Measurements from ENCODE around the gene MRPL50.

Gene MRPL50

DNA sequence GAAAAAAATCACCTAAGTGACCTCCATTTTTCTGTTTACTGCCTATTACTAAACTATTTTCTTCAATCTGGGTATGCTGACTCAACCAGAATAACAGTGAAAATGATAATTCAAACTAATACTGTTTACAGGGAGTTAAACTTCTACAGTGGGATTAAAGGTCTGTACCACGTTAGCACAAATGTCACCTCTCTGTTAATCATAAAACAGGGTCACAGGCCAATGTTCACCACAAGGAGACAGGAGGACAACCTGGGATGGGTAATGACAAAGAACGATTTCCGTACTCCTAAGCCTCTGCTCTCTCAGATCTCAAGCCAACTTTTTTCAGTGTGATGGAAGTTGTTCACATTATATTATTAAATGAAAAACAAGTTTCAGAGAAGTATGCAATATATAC, 34.8 kb upstream of the MRPL50 start:
- no peak overlapping the region for H3K27ac ChIP-seq
- H3K9me3 ChIP-seq (ENCODE audit: severe bottlenecking): no peaks in the 10 kb centered on the region
- TF ChIP-seq, protein P1, sequence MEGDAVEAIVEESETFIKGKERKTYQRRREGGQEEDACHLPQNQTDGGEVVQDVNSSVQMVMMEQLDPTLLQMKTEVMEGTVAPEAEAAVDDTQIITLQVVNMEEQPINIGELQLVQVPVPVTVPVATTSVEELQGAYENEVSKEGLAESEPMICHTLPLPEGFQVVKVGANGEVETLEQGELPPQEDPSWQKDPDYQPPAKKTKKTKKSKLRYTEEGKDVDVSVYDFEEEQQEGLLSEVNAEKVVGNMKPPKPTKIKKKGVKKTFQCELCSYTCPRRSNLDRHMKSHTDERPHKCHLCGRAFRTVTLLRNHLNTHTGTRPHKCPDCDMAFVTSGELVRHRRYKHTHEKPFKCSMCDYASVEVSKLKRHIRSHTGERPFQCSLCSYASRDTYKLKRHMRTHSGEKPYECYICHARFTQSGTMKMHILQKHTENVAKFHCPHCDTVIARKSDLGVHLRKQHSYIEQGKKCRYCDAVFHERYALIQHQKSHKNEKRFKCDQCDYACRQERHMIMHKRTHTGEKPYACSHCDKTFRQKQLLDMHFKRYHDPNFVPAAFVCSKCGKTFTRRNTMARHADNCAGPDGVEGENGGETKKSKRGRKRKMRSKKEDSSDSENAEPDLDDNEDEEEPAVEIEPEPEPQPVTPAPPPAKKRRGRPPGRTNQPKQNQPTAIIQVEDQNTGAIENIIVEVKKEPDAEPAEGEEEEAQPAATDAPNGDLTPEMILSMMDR (IDR thresholded peaks at IDR 0.05; ENCODE audit: low read depth, low read length): no peak
- H3K4me3 ChIP-seq (ENCODE audit: low read depth, low read length): no peak overlapping the region
- no peaks in the 10 kb centered on the region for H3K36me3 ChIP-seq
- DNase-seq: no peak
- no peaks in the 10 kb centered on the region for H3K27me3 ChIP-seq (ENCODE audit: insufficient read depth, low read depth, severe bottlenecking)

DNA sequence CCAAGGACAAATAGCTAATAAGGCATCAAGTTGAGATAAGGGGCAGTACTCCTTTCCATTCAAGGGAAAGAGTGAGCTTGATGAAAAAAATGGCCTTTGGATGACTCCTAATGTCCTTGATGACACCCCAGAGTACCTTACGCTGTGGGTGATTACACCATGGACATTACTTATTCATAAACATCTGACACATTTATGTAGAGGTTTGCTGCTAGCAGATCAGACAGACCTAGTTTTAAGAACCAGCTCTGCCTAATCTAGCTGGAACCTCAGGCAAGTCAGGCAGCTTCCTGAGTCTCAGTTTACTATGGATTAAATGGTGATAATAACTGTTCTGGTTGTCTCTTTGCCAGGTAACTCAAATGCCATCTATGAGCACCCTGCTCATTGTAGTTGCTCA, 34.3 kb upstream of the MRPL50 start:
- Histone ChIP-seq H3K27me3 (ENCODE audit: insufficient read depth, low read depth, severe bottlenecking) (no peaks in the 10 kb centered on the region), H3K4me3 (ENCODE audit: low read depth, low read length) (no peak overlapping the region), H3K27ac (no peak overlapping the region), H3K36me3 (no peaks in the 10 kb centered on the region), H3K9me3 (ENCODE audit: severe bottlenecking) (no peaks in the 10 kb centered on the region)
- no peak for DNase-seq
- TF ChIP-seq, protein P1 (IDR thresholded peaks at IDR 0.05; ENCODE audit: low read depth, low read length): no peak

DNA sequence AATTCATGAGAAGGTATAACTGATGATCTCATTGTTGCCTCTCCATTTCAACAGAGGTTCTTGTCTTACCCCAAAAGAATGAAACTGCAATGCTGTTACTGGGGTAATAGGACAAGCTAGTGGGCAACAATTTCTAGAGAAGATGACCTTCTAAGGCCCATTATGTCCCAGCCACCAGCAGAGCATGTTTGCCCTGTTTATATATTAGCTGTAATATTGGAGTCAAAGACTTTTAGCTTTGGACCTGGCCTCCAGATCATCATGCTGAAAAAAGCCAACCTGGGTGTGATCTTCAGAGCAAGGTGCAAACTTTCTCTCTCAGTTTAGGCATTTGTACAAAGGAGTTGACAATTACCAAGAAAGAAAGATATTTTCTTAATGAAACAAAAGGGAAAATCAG, 33.8 kb upstream of the MRPL50 start:
- no peaks in the 10 kb centered on the region for H3K27me3 ChIP-seq (ENCODE audit: insufficient read depth, low read depth, severe bottlenecking)
- H3K4me3 ChIP-seq (ENCODE audit: low read depth, low read length): no peak overlapping the region
- no peaks in the 10 kb centered on the region for H3K9me3 ChIP-seq (ENCODE audit: severe bottlenecking)
- DNase-seq: no peak
- H3K27ac ChIP-seq: no peak overlapping the region
- TF ChIP-seq, protein P1 (IDR thresholded peaks at IDR 0.05; ENCODE audit: low read depth, low read length): no peak
- no peaks in the 10 kb centered on the region for H3K36me3 ChIP-seq

DNA sequence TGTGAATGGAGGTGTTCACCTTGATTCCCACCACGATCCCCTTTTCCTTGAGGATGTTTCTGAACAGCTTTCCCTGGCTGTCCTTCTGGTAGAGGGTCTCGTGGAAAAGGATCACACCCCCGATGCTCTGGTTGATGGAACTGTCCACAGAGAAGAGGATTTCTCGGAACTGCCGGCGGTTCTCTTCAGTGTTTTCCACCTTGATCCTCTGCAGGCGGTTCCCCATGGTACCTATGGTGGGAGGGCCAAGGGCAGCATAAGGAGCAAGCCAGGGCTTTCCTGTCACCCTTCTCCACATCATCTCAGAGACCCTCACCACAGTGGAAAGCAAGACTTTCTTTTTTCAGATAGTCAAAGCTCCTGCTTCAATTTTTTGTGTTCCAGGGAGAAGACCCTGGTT, 31.3 kb upstream of the MRPL50 start:
- H3K27me3 ChIP-seq (ENCODE audit: insufficient read depth, low read depth, severe bottlenecking): no peaks in the 10 kb centered on the region
- no peak for DNase-seq
- TF ChIP-seq, protein P1 (IDR thresholded peaks at IDR 0.05; ENCODE audit: low read depth, low read length): no peak
- H3K27ac ChIP-seq: no peak overlapping the region
- no peaks in the 10 kb centered on the region for H3K9me3 ChIP-seq (ENCODE audit: severe bottlenecking)
- H3K36me3 ChIP-seq: no peaks in the 10 kb centered on the region
- no peak overlapping the region for H3K4me3 ChIP-seq (ENCODE audit: low read depth, low read length)

DNA sequence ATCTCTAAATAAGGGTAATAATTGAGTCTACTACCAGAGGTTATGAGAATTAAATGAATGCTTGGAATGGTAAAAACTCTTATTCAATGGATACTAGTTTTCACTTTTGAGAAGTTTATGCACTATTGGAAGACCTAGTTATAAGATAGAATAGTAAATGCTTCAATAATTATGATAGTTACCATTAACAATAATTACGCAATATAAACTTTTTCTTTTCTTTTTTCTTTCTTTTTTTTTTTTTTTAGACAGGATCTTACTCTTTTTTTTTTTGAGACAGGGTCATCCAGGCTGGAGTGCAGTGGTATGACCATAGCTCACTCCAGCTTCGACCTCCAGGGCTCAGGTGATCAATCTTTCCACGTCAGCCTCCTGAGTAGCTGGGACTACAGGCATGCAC, 30.5 kb upstream of the MRPL50 start:
- Histone ChIP-seq H3K4me3 (ENCODE audit: low read depth, low read length) (no peak overlapping the region), H3K9me3 (ENCODE audit: severe bottlenecking) (no peaks in the 10 kb centered on the region), H3K27ac (no peak overlapping the region), H3K36me3 (no peaks in the 10 kb centered on the region), H3K27me3 (ENCODE audit: insufficient read depth, low read depth, severe bottlenecking) (no peaks in the 10 kb centered on the region)
- TF ChIP-seq, protein P1 (IDR thresholded peaks at IDR 0.05; ENCODE audit: low read depth, low read length): no peak
- DNase-seq: no peak

DNA sequence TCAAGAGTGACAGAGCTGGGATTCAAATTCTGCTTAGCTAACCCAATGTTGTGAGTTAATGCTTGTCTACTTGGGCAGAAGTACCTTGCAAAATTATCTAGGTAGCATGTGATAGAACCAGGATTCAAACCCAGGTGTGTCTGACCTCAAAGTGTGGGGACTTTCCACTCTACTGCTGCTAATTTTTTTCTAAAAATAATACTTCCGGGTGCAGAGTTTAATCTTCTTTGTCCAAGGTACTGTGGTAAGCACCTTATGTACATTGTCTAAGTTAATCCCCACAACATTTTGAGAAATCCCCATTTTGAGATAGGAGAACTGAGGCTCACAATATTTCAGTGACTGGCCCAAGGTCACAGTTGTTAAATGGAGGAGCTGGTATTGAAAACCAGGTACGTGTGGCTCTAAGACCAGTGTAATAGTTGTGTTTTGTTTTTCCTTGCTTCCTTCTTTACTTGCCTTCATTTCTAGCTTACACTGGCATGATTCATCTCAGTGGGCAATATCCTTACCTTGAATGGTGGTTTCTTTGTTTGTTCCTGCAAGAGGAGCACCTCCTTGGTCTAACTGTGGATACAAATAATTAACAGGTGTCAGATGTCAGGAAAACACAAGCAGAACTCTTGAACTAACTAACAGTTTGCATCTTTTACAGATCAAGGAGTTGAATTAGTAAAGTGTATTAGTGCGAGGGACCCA, 29.7 kb upstream of the MRPL50 start:
- H3K4me3 ChIP-seq (ENCODE audit: low read depth, low read length): no peak overlapping the region
- no peak for DNase-seq
- no peaks in the 10 kb centered on the region for H3K9me3 ChIP-seq (ENCODE audit: severe bottlenecking)
- H3K36me3 ChIP-seq: no peaks in the 10 kb centered on the region
- TF ChIP-seq, protein P1 (IDR thresholded peaks at IDR 0.05; ENCODE audit: low read depth, low read length): no peak
- no peak overlapping the region for H3K27ac ChIP-seq
- H3K27me3 ChIP-seq (ENCODE audit: insufficient read depth, low read depth, severe bottlenecking): no peaks in the 10 kb centered on the region

Data from WERI-Rb-1 (cell line).